GM12801 (cell line): ENCODE results near the gene IGSF23.

ENCODE experiments used
- TF ChIP-seq, protein P1 (sequence below): IDR thresholded peaks from one replicate; pipeline ENCODE4 v1.5.1; 2011; ENCODE audit warnings: control low read depth; ENCODE audit not compliant: insufficient read length; ENCODE audit errors: extremely low read depth

IGSF23 gene

DNA sequence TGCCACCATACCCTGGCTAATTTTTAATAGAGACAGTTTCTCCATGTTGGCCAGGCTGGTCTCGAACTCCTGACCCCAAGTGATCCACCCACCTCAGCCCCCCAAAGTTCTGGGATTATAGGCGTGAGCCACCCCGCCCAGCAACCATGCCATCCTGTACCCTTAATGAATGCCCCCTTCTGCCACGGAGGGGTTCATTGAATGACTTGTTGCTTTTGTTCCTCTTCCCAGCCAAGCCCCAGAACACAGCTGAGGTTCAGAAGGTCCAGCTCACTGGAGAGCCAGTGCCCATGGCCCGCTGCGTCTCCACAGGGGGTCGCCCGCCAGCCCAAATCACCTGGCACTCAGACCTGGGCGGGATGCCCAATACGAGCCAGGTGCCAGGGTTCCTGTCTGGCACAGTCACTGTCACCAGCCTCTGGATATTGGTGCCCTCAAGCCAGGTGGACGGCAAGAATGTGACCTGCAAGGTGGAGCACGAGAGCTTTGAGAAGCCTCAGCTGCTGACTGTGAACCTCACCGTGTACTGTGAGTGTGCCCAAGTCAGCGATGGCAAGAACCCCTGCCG is 36.3 kb downstream of the IGSF23 start:
- TF ChIP-seq, protein P1, sequence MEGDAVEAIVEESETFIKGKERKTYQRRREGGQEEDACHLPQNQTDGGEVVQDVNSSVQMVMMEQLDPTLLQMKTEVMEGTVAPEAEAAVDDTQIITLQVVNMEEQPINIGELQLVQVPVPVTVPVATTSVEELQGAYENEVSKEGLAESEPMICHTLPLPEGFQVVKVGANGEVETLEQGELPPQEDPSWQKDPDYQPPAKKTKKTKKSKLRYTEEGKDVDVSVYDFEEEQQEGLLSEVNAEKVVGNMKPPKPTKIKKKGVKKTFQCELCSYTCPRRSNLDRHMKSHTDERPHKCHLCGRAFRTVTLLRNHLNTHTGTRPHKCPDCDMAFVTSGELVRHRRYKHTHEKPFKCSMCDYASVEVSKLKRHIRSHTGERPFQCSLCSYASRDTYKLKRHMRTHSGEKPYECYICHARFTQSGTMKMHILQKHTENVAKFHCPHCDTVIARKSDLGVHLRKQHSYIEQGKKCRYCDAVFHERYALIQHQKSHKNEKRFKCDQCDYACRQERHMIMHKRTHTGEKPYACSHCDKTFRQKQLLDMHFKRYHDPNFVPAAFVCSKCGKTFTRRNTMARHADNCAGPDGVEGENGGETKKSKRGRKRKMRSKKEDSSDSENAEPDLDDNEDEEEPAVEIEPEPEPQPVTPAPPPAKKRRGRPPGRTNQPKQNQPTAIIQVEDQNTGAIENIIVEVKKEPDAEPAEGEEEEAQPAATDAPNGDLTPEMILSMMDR: no peak

DNA sequence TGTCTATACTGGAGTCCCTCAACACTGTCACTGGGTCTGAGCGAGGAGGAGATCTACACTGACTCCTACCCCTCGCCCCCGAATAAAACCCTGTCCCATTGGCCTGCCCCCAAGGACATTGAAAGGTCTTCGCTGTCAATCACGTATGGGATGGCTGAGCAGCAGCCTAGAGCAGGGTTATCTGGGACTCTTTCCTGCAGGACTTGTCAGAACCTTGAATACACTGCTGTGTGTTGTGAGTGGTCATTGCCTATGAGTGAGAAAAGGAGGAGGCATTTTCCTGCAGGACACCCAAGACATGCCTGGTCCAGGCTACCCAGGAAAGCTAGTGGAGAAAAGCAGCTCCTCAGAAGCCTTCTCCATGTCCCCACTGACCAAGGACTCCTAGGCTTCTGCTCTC is 40.0 kb downstream of the IGSF23 start:
- TF ChIP-seq, protein P1: no peak

DNA sequence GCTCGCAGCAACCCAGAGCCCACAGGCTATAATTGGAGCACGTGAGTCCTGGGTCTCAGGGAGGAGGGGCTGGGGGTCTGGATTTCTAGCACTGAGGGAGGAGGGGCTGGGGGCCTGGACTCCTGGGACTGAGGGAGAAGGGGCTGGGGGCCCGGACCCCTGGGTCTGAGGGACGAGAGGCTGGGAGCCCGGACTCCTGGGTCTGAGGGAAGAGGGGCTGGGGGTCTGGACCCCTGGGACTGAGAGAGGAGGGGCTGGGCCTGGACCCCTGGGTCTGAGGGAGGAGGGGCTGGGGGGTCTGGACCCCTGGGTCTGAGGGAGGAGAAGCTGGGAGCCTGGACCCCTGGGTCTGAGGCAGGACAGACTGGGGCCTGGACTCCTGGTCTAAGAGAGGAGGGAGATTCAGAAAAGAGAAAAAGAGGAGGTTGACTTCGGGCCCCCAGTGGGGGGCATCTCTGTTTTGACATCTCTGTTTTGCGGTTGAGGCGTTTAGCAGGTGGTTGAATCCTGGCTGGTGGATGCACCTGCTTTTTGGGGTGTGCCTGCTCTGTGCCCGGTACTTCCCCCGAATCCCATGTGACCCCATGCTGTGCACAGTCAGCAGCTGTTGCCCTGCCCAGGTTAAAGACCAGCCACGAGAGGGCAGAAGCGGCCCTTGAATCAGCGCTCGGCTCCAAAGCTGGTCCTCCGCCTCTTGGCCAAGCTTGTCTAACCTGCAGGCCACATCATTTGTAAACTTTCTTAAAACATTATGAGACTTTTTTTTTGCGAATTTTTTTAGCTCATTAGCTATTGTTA is 40.8 kb downstream of the IGSF23 start:
- TF ChIP-seq, protein P1: no peak

DNA sequence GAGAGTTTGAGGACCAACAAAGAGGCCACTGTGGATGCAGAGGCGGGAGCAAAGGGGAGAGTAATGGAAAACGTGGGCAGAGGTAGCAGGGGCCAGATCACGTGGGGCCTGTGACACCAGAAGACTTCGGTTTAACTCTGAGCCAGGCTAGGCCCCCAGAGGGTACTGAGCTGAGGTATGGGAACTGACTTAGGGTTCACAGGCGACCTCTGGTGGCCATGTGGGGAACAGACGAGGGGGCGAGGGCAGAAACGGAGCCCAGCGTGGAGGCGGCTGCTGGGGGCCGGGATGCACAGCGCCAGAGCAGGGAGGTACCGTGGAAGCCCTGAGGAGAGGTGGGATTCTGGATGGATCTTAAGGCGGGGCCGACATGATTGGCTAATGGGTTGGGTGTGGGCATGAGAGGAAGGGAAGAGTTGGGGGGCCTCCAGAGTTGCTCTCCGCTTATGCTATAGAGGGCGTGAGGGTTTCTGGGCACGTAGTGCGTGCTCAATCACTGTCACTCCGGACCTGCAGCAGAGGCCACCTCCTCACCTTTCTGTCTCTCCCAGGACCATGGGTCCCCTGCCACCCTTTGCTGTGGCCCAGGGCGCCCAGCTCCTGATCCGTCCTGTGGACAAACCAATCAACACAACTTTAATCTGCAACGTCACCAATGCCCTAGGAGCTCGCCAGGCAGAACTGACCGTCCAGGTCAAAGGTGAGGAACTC is 44.0 kb downstream of the IGSF23 start:
- TF ChIP-seq, protein P1: no peak

DNA sequence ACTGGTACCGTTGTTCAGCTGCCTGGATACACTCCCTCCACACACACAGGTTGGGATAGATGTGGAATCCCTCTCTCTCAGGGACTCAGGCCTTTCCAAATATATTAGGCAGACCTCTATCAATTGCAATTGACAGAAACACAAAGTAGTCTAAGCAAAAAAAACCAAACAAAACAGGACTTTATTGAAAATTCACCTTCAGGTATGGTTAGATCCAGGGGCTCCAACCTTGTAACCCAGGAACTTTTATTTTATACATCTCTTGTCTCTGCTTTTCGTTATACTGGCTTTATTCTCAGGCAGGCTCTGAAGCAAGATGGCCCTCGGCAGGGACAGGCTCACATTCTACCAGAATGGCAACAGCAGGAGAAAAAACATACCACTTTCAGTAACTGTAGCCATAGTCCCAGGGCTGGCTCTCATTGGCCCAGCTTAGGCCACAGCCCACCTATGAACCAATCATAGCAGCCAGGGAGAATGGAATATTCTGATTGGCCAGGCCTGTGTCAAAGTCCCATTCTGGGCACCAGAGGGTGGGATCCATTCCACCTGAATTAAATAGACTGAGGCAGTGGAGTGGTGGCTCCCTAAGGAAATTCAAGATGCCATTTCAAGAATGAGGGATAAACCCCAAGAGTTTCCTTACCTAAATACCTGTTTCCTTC is 44.8 kb downstream of the IGSF23 start:
- TF ChIP-seq, protein P1: no peak

DNA sequence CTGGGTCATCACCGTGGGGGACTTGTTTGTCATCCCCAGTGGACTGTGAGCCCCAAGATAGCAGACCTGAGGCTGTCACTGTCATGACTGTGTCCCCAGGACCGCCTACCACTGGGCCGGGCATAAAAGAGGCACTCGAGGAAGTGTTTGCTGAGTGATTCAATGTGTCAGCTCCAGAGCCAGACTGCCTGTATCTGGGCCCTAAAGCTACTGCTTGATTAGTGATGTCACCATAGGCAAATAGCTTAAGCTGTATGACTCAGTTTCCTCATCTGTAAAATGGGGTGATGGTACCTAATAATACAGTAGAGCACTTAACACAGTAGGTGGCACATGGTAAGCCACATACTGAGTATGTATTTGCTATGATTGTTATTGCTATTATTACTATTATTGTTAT is 46.7 kb downstream of the IGSF23 start:
- TF ChIP-seq, protein P1: no peak

DNA sequence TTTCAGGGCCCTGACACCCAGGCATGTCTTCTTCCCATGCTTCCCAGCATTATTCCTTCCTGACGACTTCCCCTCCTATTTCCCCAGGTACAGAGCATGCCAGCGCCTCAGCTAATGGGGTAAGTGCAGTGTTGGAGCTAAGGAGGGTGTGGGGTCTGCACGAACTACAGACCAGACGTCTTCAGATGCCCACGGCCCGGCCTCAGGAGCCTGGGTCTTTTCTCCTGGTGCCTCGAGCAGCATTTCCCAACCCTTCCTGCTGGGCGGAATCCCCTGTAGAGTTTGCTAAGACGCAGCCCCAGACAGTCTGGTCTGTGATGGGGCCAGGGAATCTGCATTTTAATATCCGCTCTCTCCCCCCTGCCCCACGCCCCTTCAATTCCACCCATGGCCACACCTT is 47.8 kb downstream of the IGSF23 start:
- TF ChIP-seq, protein P1: no peak
